GM12801 (cell line): ENCODE data around the gene AMACR.

Experiments used
- CTCF ChIP-seq: IDR thresholded peaks from one replicate; pipeline ENCODE4 v1.5.1; 2011; ENCODE audit warnings: control low read depth; ENCODE audit not compliant: insufficient read length; ENCODE audit errors: extremely low read depth

The AMACR gene

GRCh38 chr5:34007621-34008600, at the start of gene AMACR:
Gene AMACR (minus strand): TSS chr5:34008050. CDS start chr5:34008019, 31 bp downstream.
- no peak for TF ChIP-seq CTCF

GRCh38 chr5:34057569-34057968, 49.7 kb upstream of the AMACR start:
- no peak for TF ChIP-seq CTCF

GRCh38 chr5:34057118-34057517, 49.3 kb upstream of the AMACR start:
- no peak for TF ChIP-seq CTCF

- no peak for TF ChIP-seq CTCF
These were observed 47.8 kb upstream of the AMACR start for GRCh38 chr5:34055667-34056066.

GRCh38 chr5:34054400-34054729, 46.5 kb upstream of the AMACR start:
- no peak for TF ChIP-seq CTCF

GRCh38 chr5:34053571-34054399, 45.9 kb upstream of the AMACR start:
- TF ChIP-seq CTCF = no peak

- no peak for TF ChIP-seq CTCF
These were observed 45.3 kb upstream of the AMACR start for GRCh38 chr5:34053133-34053532.
